K562 treated with DMSO at 1 percent for 48 hours (cell line): ENCODE measurements around the gene ZNF106. TPM values are rescaled to one million over a fixed set of nuclear protein-coding genes. Genes with fewer than 3 reads are reported as not detected.

Experiments used
- total RNA-seq: library from RNA; unstranded; fragments of 300-600 nt; gene quantifications from 2 replicates; pipeline ENCODE4 v1.2.3, GENCODE V29; 2022; ENCODE audit warnings: low replicate concordance; ENCODE audit errors: extremely low read depth

Gene ZNF106
- total RNA-seq = not detected in 2 replicates

GRCh38 chr15:42490671-42491538 is at the start of gene ZNF106:
ZNF106 (minus strand) TSS chr15:42491141; CDS start chr15:42472289, 18,852 bp downstream.

GRCh38 chr15:42495361-42496212 is 4.6 kb upstream of the ZNF106 start, which contains the start of gene SNAP23:
SNAP23 (plus strand) TSS chr15:42495634; CDS start chr15:42511847, 16,213 bp downstream.

Other genes with a start within 250 kb of the ZNF106 start
- gene GANC, start 217.9 kb downstream of the ZNF106 start, total RNA-seq = not detected in 2 replicates
- gene TMEM87A, start 217.7 kb downstream of the ZNF106 start, total RNA-seq = not detected in 2 replicates
- not detected in 2 replicates for gene CAPN3, start 131.6 kb downstream of the ZNF106 start, total RNA-seq
- not detected in 2 replicates for gene SNAP23, start 4.5 kb upstream of the ZNF106 start, total RNA-seq
- not detected in 2 replicates for gene LRRC57, start 57.7 kb upstream of the ZNF106 start, total RNA-seq
- not detected in 2 replicates for gene HAUS2, start 57.7 kb upstream of the ZNF106 start, total RNA-seq
- not detected in 2 replicates for gene STARD9, start 84.5 kb upstream of the ZNF106 start, total RNA-seq
- gene CDAN1, start 246.0 kb upstream of the ZNF106 start, total RNA-seq = not detected in 2 replicates